DOHH2 (cell line): ENCODE results near the gene ZMYND8.

ENCODE experiments used
- H3F3A ChIP-seq: fragments of 200-600 bp; sonication (generic), shearing (Covaris generic); 2 replicates; pipeline ENCODE4 v1.6.0; 2016; ENCODE audit warnings: antibody characterized with exemption, mild to moderate bottlenecking; ENCODE audit not compliant: control insufficient read depth, insufficient read depth
- H3K27ac ChIP-seq: fragments of 200-600 bp; sonication (generic); 2 replicates; pipeline ENCODE4 v1.5.1; 2014; ENCODE audit warnings: low read depth, mild to moderate bottlenecking, low read length, moderate library complexity
- H3K27me3 ChIP-seq: fragments of 200-600 bp; sonication (generic); 2 replicates; pipeline ENCODE4 v1.6.1; 2014; ENCODE audit warnings: mild to moderate bottlenecking, low read length, mixed read lengths; ENCODE audit not compliant: control insufficient read depth
- H3K36me3 ChIP-seq: fragments of 200-600 bp; sonication (generic); 2 replicates; pipeline ENCODE4 v1.6.1; 2014; ENCODE audit warnings: mild to moderate bottlenecking, low read length, moderate library complexity, mixed read lengths; ENCODE audit not compliant: control insufficient read depth
- H3K4me1 ChIP-seq: fragments of 200-600 bp; sonication (generic); 2 replicates; pipeline ENCODE4 v1.6.1; 2014; ENCODE audit warnings: mild to moderate bottlenecking, low read length, mixed read lengths; ENCODE audit not compliant: control insufficient read depth
- H3K4me2 ChIP-seq: fragments of 200-600 bp; sonication (generic); 2 replicates; pipeline ENCODE4 v1.6.0; 2014; ENCODE audit warnings: mild to moderate bottlenecking, low read length, moderate library complexity
- H3K4me3 ChIP-seq: fragments of 200-600 bp; sonication (generic); 2 replicates; pipeline ENCODE4 v1.5.1; 2014; ENCODE audit warnings: mild to moderate bottlenecking, low read length, mixed read lengths
- H3K79me2 ChIP-seq: fragments of 200-600 bp; sonication (generic); 2 replicates; pipeline ENCODE4 v1.6.1; 2014; ENCODE audit warnings: mild to moderate bottlenecking, low read length, mixed read lengths; ENCODE audit not compliant: control insufficient read depth
- H3K9me2 ChIP-seq: fragments of 200-600 bp; sonication (generic); replicated peaks from 2 replicates; pipeline ENCODE4 v1.6.1; 2014; ENCODE audit warnings: mild to moderate bottlenecking, low read length, mixed read lengths; ENCODE audit not compliant: control insufficient read depth
- H3K9me3 ChIP-seq: fragments of 200-600 bp; sonication (generic); 2 replicates; pipeline ENCODE4 v1.6.1; 2014; ENCODE audit warnings: antibody characterized with exemption, low read length, mixed read lengths; ENCODE audit not compliant: control insufficient read depth, insufficient read depth
- H4K20me1 ChIP-seq: fragments of 200-600 bp; sonication (generic); 2 replicates; pipeline ENCODE4 v1.6.0; 2014; ENCODE audit warnings: low read depth, mild to moderate bottlenecking, antibody characterized with exemption, low read length, moderate library complexity; ENCODE audit not compliant: control insufficient read depth, insufficient read depth
- CTCF ChIP-seq: fragments of 200-600 bp; sonication (generic); IDR thresholded peaks from one replicate; pipeline ENCODE4 v1.5.1; 2014; ENCODE audit warnings: antibody characterized with exemption, mild to moderate bottlenecking, low read depth, low read length; ENCODE audit not compliant: poor library complexity, severe bottlenecking
- EZH2phosphoT487 ChIP-seq: fragments of 200-600 bp; sonication (generic); IDR thresholded peaks from 2 replicates; pipeline ENCODE4 v1.6.1; 2017; ENCODE audit warnings: borderline replicate concordance, mild to moderate bottlenecking, antibody characterized with exemption, low read length, moderate library complexity, mixed read lengths

Gene ZMYND8

GRCh38 chr20:47231382-47232039 lies 125.0 kb downstream of the ZMYND8 start:
- H3K4me3 ChIP-seq: no peak overlapping the region
- peaks cover 81% of the 10 kb centered on the region for H3K36me3 ChIP-seq
- TF ChIP-seq CTCF: no peak
- TF ChIP-seq EZH2phosphoT487: no peak
- no peaks in the 10 kb centered on the region for H3K4me1 ChIP-seq
- no peak overlapping the region for H3K27ac ChIP-seq
- H3K9me2 ChIP-seq: no peaks in the 10 kb centered on the region
- H3K9me3 ChIP-seq: no peaks in the 10 kb centered on the region
- H3K79me2 ChIP-seq: no peaks in the 10 kb centered on the region
- H3K4me2 ChIP-seq: no peak overlapping the region
- no peaks in the 10 kb centered on the region for H4K20me1 ChIP-seq
- no peaks in the 10 kb centered on the region for H3F3A ChIP-seq
- H3K27me3 ChIP-seq: no peaks in the 10 kb centered on the region

DNA sequence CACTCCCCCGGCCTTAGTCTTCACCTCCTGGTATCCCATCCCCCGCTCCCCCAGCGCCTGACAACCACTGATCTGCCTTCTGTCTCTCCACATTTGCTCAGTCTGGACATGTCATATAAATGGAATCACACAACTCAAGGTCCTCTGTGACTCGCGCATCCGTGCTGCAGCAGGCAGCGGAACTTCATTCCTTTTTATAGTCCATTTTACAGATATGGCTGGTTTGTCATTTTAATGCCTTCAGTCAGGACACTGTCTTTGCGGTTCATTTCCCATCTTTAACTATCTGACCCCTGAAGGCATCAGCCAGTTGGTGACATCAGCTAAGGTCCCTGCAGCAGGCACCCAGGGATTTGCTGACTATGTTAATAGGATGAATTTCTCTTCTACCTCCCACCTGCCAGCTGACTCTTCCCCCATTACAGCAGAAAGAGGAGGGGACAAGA lies 125.7 kb downstream of the ZMYND8 start:
- Histone ChIP-seq H3K4me2 (no peak overlapping the region), H3K4me3 (no peak overlapping the region), H3F3A (no peaks in the 10 kb centered on the region), H4K20me1 (no peaks in the 10 kb centered on the region), H3K4me1 (no peaks in the 10 kb centered on the region), H3K27ac (no peak overlapping the region), H3K9me3 (no peaks in the 10 kb centered on the region), H3K36me3 (peaks cover 79% of the 10 kb centered on the region), H3K27me3 (no peaks in the 10 kb centered on the region), H3K79me2 (no peaks in the 10 kb centered on the region), H3K9me2 (no peaks in the 10 kb centered on the region)
- TF ChIP-seq CTCF (no peak), EZH2phosphoT487 (no peak)

DNA sequence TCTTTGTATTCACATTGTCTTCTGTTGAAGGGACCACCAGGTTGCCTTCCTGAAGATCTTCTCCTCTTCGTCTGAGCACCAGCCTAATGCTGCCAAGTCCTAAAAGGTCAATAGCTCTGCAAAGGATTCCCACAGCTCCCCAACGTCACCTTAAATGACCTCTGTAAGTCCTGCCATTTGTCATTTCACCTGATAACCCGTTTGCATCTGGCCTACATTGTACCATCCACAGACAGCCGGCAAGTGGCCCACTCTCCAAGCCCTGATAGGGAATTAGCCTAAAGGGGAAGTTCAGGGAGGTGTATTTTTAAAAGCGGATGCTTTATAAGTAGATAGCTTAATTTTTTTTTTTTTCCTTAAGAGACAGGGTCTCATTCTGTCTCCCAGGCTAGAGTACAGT lies 127.8 kb downstream of the ZMYND8 start:
- H3K27me3 ChIP-seq: no peaks in the 10 kb centered on the region
- no peak overlapping the region for H3K4me3 ChIP-seq
- no peaks in the 10 kb centered on the region for H4K20me1 ChIP-seq
- no peaks in the 10 kb centered on the region for H3K9me2 ChIP-seq
- H3F3A ChIP-seq: no peaks in the 10 kb centered on the region
- H3K4me1 ChIP-seq: peaks cover 3% of the 10 kb centered on the region; the same call in 1 of the 2 replicates
- no peak overlapping the region for H3K4me2 ChIP-seq
- peaks cover 74% of the 10 kb centered on the region for H3K36me3 ChIP-seq
- no peaks in the 10 kb centered on the region for H3K9me3 ChIP-seq
- no peak overlapping the region for H3K27ac ChIP-seq
- H3K79me2 ChIP-seq: no peaks in the 10 kb centered on the region
- no peak for TF ChIP-seq CTCF
- TF ChIP-seq EZH2phosphoT487: no peak
